HCT116 (cell line): ENCODE data around the gene GRK6. TPM values are rescaled to one million over a fixed set of nuclear protein-coding genes. Genes with fewer than 3 reads are reported as not detected.

Source experiments
- ATAC-seq: fragments of 200-7000 bp; cut with Tn5 transposase; 2 replicates; pipeline ENCODE4 v1.9.1; 2020; ENCODE audit warnings: mild to moderate bottlenecking, moderate library complexity
- BruUV-seq: library from RNA; stranded (reverse); fragments of 400-500 nt; replicated peaks from 2 replicates; lab custom pipeline; 2021; lab: Mats Ljungman, UMichigan
- CTCF ChIA-PET: fragments of 300-600 bp; sonication (Branson Sonifier 250); formaldehyde crosslinking; loops from one replicate; lab custom pipeline; 2021; ENCODE audit warnings: antibody characterized with exemption; lab: Charles Lee
- POLR2A ChIA-PET: fragments of 300-600, 350-600 bp; sonication (Branson Sonifier 250); formaldehyde crosslinking; loops from one replicate; lab custom pipeline; 2021; ENCODE audit warnings: antibody characterized with exemption; lab: Charles Lee
- RAD21 ChIA-PET, 2 experiments: fragments of 300-600 bp; sonication (Branson Sonifier 250); formaldehyde crosslinking; loops; one replicate each; lab custom pipeline; 2023; ENCODE audit warnings: low total read pairs in 2 of 2; ENCODE audit not compliant: uncharacterized antibody in 2 of 2, unreplicated experiment in 2 of 2, low non-redundant PET in 1 of 2; lab: Charles Lee
- DNase-seq: peaks from one replicate; pipeline ENCODE4 v3.0.0-alpha.2; 2010; ENCODE audit warnings: low read depth, low spot score
- H2AFZ ChIP-seq: fragments of 200-600 bp; shearing (Covaris generic), sonication (generic); 2 replicates; pipeline ENCODE4 v1.6.1; 2017; ENCODE audit warnings: low read depth, mixed run types, mixed read lengths, antibody characterized with exemption, low read length; ENCODE audit not compliant: poor library complexity, severe bottlenecking
- H3K27ac ChIP-seq: 2 replicates; pipeline ENCODE4 v1.5.1; 2012; ENCODE audit warnings: low read depth, low read length
- H3K27me3 ChIP-seq: fragments of 200-600 bp; sonication (generic); 2 replicates; pipeline ENCODE4 v1.6.1; 2016; ENCODE audit warnings: mixed run types, low read length, mixed read lengths; ENCODE audit not compliant: insufficient read depth
- H3K36me3 ChIP-seq, 2 experiments: fragments of 200-500 bp in 1 of 2; fragments of 200-600 bp in 1 of 2; sonication (Bioruptor generic) in 1 of 2; sonication (generic) in 1 of 2; 2 replicates each; pipeline versions ENCODE4 v1.5.1 to v1.6.1; 2014 to 2016; ENCODE audit warnings: low read length in 2 of 2, inconsistent platforms in 1 of 2, mixed read lengths in 1 of 2, mixed run types in 1 of 2; ENCODE audit not compliant: insufficient read depth in 2 of 2, control insufficient read depth in 1 of 2
- H3K4me1 ChIP-seq, 2 experiments: fragments of 200-600 bp in 1 of 2; sonication (generic) in 1 of 2; 2 replicates each; pipeline versions ENCODE4 v1.5.1 to v1.6.1; 2012 to 2017; ENCODE audit warnings: low read length in 2 of 2, inconsistent platforms in 1 of 2, mild to moderate bottlenecking in 1 of 2, mixed read lengths in 1 of 2, mixed run types in 1 of 2, moderate library complexity in 1 of 2; ENCODE audit not compliant: insufficient read depth in 2 of 2, control insufficient read depth in 1 of 2
- H3K4me2 ChIP-seq: fragments of 200-600 bp; sonication (generic); 2 replicates; pipeline ENCODE4 v1.6.1; 2017; ENCODE audit warnings: mixed run types, low read length, mixed read lengths
- H3K4me3 ChIP-seq, 2 experiments: fragments of 200-600 bp in 1 of 2; sonication (generic) in 1 of 2; replicated peaks in 1 of 2; 2 replicates each; pipeline ENCODE4 v1.5.1; 2011 to 2016; ENCODE audit warnings: low read length in 2 of 2, control low read depth in 1 of 2, low read depth in 1 of 2, mild to moderate bottlenecking in 1 of 2, mixed read lengths in 1 of 2, mixed run types in 1 of 2
- H3K79me2 ChIP-seq: fragments of 200-600 bp; sonication (generic); 2 replicates; pipeline ENCODE4 v1.6.1; 2017; ENCODE audit warnings: mild to moderate bottlenecking, mixed run types, low read length, moderate library complexity, mixed read lengths; ENCODE audit not compliant: insufficient read depth
- H3K9ac ChIP-seq: fragments of 200-600 bp; sonication (generic); 2 replicates; pipeline ENCODE4 v1.6.1; 2016; ENCODE audit warnings: low read length, mixed read lengths
- H3K9me2 ChIP-seq: fragments of 200-600 bp; sonication (generic), shearing (Covaris generic); 2 replicates; pipeline ENCODE4 v1.6.1; 2017; ENCODE audit warnings: mixed run types, mild to moderate bottlenecking, moderate library complexity; ENCODE audit not compliant: insufficient read depth
- H3K9me3 ChIP-seq, 2 experiments: fragments of 200-500 bp in 1 of 2; fragments of 200-600 bp in 1 of 2; sonication (Bioruptor generic) in 1 of 2; sonication (generic) in 1 of 2; 2 replicates each; pipeline ENCODE4 v1.6.1; 2014 to 2017; ENCODE audit warnings: low read length in 2 of 2, mixed read lengths in 2 of 2, inconsistent platforms in 1 of 2, low read depth in 1 of 2, mild to moderate bottlenecking in 1 of 2, mixed run types in 1 of 2, moderate library complexity in 1 of 2; ENCODE audit not compliant: control insufficient read depth in 1 of 2, insufficient read depth in 1 of 2
- H4K20me1 ChIP-seq: fragments of 200-600 bp; sonication (generic), shearing (Covaris generic); 2 replicates; pipeline ENCODE4 v1.6.1; 2017; ENCODE audit warnings: mixed run types, mild to moderate bottlenecking, moderate library complexity; ENCODE audit not compliant: insufficient read depth
- CTCF ChIP-seq, 3 experiments: fragments of 200-600 bp in 1 of 3; sonication (generic) in 1 of 3; IDR thresholded peaks in 2 of 3; conservative IDR thresholded peaks in 1 of 3; 2 replicates each; pipeline ENCODE4 v1.5.1; 2012 to 2017; ENCODE audit warnings: low read depth in 2 of 3, low read length in 2 of 3, antibody characterized with exemption in 1 of 3, borderline replicate concordance in 1 of 3, control low read depth in 1 of 3, mild to moderate bottlenecking in 1 of 3, mixed read lengths in 1 of 3, mixed run types in 1 of 3, moderate library complexity in 1 of 3; ENCODE audit not compliant: insufficient read depth in 1 of 3
- EZH2phosphoT487 ChIP-seq: fragments of 200-600 bp; IDR thresholded peaks from 2 replicates; pipeline ENCODE4 v1.6.1; 2018; ENCODE audit warnings: antibody characterized with exemption, borderline replicate concordance
- JUND ChIP-seq: IDR thresholded peaks from 2 replicates; pipeline ENCODE4 v1.6.1; 2012
- POLR2A ChIP-seq: IDR thresholded peaks from 2 replicates; pipeline ENCODE4 v1.7.0; 2011; ENCODE audit warnings: borderline replicate concordance; ENCODE audit not compliant: insufficient read depth, insufficient read length; ENCODE audit errors: extremely low read depth
- POLR2AphosphoS5 ChIP-seq: IDR thresholded peaks from 2 replicates; pipeline ENCODE4 v1.6.1; 2011; ENCODE audit warnings: mild to moderate bottlenecking, low read depth, low read length, moderate library complexity
- SP1 ChIP-seq: IDR thresholded peaks from 2 replicates; pipeline ENCODE4 v1.6.1; 2012; ENCODE audit warnings: low read depth
- YY1 ChIP-seq: IDR thresholded peaks from 2 replicates; pipeline ENCODE4 v1.6.1; 2011; ENCODE audit warnings: low read length, low read depth, moderate library complexity, mild to moderate bottlenecking; ENCODE audit not compliant: insufficient replicate concordance; ENCODE audit errors: extremely low read depth
- ZFX ChIP-seq: fragments of 450-650 bp; IDR thresholded peaks from 2 replicates; pipeline ENCODE4 v1.6.1; 2017
- ZNF274 ChIP-seq: fragments of 200-500 bp; sonication (Bioruptor generic); IDR thresholded peaks from 2 replicates; pipeline ENCODE4 v1.6.1; 2014; ENCODE audit warnings: mild to moderate bottlenecking, low read depth, low read length, inconsistent platforms
- intact Hi-C: fragments of 100-400 bp; cut with micrococcal nuclease; formaldehyde crosslinking; loops from 2 replicates; pipeline ENCODE4 v1.10.0; 2022
- total RNA-seq: library from RNA; stranded (reverse); gene quantifications from one replicate; pipeline ENCODE4 v1.2.1, GENCODE V29; 2021; ENCODE audit not compliant: unreplicated experiment
- TF ChIP-seq, protein P1 (sequence below): IDR thresholded peaks from 2 replicates; pipeline ENCODE4 v1.6.1; 2012; ENCODE audit warnings: low read depth

Gene GRK6
- total RNA-seq, 1 experiment from 2014 or later: 89.3 TPM

GRCh38 chr5:177399997-177400868 is 26.2 kb upstream of the GRK6 start, which contains the start of gene PFN3:
PFN3 (minus strand) TSS chr5:177400661; CDS start chr5:177400576, 85 bp downstream.
- Histone ChIP-seq H3K4me2 (no peak within 1 kb of the TSS), H3K36me3 (no peaks in the 10 kb centered on the region), H3K9me2 (no peaks in the 10 kb centered on the region), H3K27ac (no peak within 1 kb of the TSS), H3K4me1 (peaks cover 15 to 37% of the 10 kb centered on the region in 2 experiments), H3K79me2 (no peaks in the 10 kb centered on the region), H3K27me3 (no peaks in the 10 kb centered on the region), H2AFZ (no peak within 1 kb of the TSS), H4K20me1 (no peaks in the 10 kb centered on the region), H3K9ac (no peak within 1 kb of the TSS), H3K4me3 (no peak within 1 kb of the TSS), H3K9me3 (no peaks in the 10 kb centered on the region)
- DNase-seq (no peak), ATAC-seq (no peak)
- ChIA-PET CTCF (interaction anchor here (5.3 kb wide), 1 partner anchor 54 kb away, joined by 85 read pairs; no protein-coding TSS in a partner anchor), RAD21 (no interaction called here), POLR2A (no interaction called here)
- intact Hi-C loops: loop anchor here (5.0 kb wide), 2 partner anchors 97 to 288 kb away; partner anchors contain the start of gene PDLIM7
- no peak for TF ChIP-seq ZNF274
- BruUV-seq: no TSS peak

DNA sequence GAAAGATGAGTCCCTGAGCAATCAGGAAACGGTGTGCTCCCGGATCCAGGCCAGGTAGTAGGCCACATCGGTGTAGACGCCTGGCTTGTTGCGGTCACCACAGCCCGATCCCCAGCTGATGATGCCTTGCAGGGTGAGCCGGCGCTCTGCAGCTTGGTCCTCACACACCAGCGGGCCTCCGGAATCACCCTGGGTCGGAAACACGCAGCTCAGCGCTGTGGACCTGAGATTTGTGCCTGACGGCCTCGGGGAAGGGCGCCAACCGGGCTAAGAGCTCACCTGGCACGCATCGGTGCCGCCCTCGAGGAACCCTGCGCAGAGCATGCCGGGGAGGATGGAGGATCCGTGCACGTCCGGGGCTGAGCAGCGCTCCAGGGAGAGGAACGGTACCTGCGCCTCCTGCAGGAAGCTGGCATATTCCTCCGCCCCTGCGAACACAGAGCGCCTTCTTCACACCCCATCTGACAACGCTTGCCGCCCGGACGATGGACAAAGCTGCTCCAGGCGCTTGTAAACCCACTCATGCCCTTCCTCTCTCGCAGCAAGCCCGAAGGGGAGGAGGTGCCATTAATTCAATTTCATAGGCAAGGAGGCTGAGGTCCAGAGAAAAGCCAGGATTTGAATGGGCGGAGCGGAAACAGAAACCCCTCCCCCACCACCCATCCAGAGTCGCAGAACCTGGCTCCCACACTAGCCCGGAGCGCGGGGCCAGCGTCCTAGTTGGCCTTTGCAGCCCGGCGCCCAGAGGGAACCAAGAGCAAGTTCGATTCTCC is 24.0 kb upstream of the GRK6 start:
- no peaks in the 10 kb centered on the region for H3K79me2 ChIP-seq
- CTCF ChIA-PET: interaction anchor here (0.8 to 5.3 kb wide), 15 partner anchors 10 to 291 kb away, joined by 3 to 85 read pairs (median 8); partner anchors contain the start of genes GRK6, MXD3 and PRR7
- intact Hi-C loops: loop anchor here (2.0 to 5.0 kb wide), 3 partner anchors 95 to 290 kb away; partner anchors contain the start of genes B4GALT7 and PDLIM7
- ATAC-seq (peak; percentile 77), DNase-seq (peak; percentile 82)
- H3K36me3 ChIP-seq: no peaks in the 10 kb centered on the region
- H3K4me3 ChIP-seq: peak overlapping the region; percentile 69 to 82
- no peaks in the 10 kb centered on the region for H3K27me3 ChIP-seq
- H2AFZ ChIP-seq: no peak overlapping the region
- no peaks in the 10 kb centered on the region for H3K9me2 ChIP-seq
- TSS peak; percentile 78 for BruUV-seq
- RAD21 ChIA-PET: interaction anchor here (0.7 to 1.6 kb wide), 7 partner anchors 12 to 84 kb away, joined by 3 to 5 read pairs (median 3); no protein-coding TSS in a partner anchor
- H3K9me3 ChIP-seq: no peaks in the 10 kb centered on the region
- peak overlapping the region; percentile 97 for H3K4me2 ChIP-seq
- peak overlapping the region; percentile 99 for H3K27ac ChIP-seq
- POLR2A ChIA-PET: interaction anchor here (0.7 to 2.1 kb wide), 10 partner anchors 12 to 95 kb away, joined by 3 to 14 read pairs (median 6); partner anchors contain the start of genes GRK6 and PDLIM7
- peak overlapping the region; percentile 92 for H3K9ac ChIP-seq
- peaks cover 15 to 37% of the 10 kb centered on the region in 2 experiments for H3K4me1 ChIP-seq
- no peaks in the 10 kb centered on the region for H4K20me1 ChIP-seq
- no peak for TF ChIP-seq ZFX
- TF ChIP-seq CTCF (IDR thresholded peaks at IDR 0.05 in 2 of 3, conservative IDR thresholded peaks at IDR 0.05 in 1 of 3; ENCODE audit: borderline replicate concordance in 1 of 3, insufficient read depth in 1 of 3, low read depth in 2 of 3, low read length in 2 of 3): peak in 2 of 3 experiments; percentile 60 to 63; a peak in 4 of 6 replicates
- TF ChIP-seq YY1: peak; percentile 75
- TF ChIP-seq POLR2A: peak; percentile 54
- TF ChIP-seq EZH2phosphoT487: no peak
- peak; percentile 89 for TF ChIP-seq POLR2AphosphoS5
- TF ChIP-seq SP1: no peak
- no peak for TF ChIP-seq JUND
- TF ChIP-seq, protein P1, sequence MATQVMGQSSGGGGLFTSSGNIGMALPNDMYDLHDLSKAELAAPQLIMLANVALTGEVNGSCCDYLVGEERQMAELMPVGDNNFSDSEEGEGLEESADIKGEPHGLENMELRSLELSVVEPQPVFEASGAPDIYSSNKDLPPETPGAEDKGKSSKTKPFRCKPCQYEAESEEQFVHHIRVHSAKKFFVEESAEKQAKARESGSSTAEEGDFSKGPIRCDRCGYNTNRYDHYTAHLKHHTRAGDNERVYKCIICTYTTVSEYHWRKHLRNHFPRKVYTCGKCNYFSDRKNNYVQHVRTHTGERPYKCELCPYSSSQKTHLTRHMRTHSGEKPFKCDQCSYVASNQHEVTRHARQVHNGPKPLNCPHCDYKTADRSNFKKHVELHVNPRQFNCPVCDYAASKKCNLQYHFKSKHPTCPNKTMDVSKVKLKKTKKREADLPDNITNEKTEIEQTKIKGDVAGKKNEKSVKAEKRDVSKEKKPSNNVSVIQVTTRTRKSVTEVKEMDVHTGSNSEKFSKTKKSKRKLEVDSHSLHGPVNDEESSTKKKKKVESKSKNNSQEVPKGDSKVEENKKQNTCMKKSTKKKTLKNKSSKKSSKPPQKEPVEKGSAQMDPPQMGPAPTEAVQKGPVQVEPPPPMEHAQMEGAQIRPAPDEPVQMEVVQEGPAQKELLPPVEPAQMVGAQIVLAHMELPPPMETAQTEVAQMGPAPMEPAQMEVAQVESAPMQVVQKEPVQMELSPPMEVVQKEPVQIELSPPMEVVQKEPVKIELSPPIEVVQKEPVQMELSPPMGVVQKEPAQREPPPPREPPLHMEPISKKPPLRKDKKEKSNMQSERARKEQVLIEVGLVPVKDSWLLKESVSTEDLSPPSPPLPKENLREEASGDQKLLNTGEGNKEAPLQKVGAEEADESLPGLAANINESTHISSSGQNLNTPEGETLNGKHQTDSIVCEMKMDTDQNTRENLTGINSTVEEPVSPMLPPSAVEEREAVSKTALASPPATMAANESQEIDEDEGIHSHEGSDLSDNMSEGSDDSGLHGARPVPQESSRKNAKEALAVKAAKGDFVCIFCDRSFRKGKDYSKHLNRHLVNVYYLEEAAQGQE: no peak
